NCI-H146 treated with DMSO at 0.1 percent for 48 hours (cell line): ENCODE measurements around the gene PRKN.

Experiments used
- DNase-seq: peaks from one replicate; lab custom pipeline; 2025; ENCODE audit not compliant: unreplicated experiment; lab: John Stamatoyannopoulos, UW

PRKN gene

DNA sequence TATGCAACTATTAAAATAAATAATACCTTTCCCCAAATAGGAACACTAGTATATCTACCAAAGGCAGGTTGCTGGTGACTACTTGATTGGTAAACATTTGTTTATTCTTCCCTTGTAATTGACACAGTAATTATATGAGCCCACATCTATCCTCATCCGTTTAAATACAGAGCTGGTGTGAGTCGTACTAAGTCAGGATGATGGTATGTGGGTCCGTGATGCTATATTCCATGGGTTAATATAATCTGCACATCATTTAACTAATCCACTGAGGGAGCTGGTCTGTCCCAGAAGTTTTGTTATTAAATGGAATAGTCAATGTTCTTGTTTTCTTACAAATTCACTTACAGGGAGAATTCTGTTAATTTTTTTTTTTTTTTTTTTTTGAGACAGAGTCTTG is 1289.7 kb downstream of the PRKN start:
- DNase-seq, result no peak

DNA sequence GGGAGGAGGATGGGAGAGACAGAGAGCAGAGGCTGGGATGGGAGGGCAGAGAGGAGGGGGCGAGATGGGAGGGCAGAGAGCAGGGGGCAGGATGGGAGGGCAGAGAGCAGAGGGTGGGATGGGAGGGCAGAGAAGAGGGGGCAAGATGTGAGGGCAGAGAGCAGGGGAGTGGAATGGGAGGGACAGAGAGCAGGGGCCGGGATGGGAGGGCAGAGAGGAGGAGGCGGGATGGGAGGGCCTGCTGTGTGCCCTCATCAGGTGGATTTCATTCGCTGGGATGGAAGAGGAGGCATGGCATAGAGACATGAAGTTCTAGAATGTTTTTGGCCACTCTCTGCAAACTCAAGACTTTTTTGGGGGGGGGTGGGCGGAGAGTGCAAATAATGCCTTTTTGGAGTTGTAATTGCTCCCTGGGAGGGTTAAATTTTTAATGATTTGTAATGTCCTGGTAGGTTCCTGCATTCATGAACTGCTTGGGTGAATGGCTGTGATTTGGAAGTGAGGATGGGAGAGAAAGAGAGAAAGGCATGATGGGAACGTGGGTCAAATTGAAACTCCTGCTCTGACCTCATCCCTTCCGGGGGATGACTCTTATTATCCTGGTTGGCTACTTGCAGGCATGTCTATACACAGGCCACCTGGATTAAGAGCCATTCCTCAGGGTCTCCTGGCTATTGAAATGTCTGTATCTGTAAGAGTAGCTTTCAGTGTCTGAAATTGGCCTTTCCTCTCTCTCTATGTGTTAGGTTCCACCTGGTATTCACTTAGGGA is 1291.3 kb downstream of the PRKN start:
- DNase-seq, result no peak

DNA sequence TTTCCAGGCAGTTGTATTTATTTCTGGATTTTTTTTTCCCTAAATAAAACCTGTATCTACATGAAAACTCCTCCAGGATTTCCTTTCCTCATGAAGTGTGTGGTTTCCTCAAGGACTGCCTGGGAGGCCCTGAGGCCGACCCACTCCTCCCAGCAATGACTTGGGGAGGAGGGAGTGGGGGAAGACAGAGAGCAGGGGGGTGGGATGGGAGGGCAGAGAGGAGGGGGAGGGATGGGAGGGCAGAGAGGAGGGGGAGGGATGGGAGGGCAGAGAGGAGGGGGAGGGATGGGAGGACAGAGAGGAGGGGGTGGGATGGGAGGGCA is 1291.9 kb downstream of the PRKN start:
- no peak for DNase-seq

DNA sequence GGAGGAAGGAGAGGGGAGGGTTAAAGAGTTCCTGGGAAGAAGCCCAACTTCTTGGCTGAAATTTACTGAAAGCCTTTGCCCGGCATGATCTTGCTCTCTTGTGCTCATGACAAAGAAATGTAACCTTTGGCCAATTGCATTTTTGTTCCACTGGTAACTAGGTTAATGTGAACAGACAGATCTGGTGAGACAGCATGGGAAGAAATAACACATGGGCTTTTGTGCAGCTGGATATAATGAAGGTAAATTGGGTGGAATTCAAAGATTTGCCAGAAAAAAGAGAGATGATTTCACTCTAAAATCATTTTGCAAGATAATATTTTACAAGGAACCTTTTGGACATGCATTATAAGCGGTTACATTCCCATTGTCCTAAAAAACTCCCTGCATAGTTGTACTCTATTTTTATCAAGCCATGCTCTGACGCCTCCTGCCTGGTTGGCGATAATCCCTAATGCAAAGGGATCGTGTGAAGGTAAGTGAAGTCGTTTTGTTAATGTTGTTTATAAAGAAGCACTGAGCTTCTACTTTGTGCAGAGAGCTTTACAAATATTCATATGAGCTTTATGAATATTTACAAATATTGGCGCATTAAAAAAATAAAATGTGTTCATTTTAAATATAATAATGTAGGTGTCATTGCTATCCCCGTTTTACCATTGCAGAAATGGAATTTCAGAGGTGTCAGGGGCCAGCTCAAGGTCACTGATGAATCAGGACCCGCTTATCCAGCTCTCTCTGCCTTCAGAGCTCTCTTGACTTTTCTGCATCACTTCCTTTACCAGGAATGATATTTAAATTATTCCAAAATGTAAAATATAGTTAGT is 1292.4 kb downstream of the PRKN start:
- DNase-seq, result no peak

DNA sequence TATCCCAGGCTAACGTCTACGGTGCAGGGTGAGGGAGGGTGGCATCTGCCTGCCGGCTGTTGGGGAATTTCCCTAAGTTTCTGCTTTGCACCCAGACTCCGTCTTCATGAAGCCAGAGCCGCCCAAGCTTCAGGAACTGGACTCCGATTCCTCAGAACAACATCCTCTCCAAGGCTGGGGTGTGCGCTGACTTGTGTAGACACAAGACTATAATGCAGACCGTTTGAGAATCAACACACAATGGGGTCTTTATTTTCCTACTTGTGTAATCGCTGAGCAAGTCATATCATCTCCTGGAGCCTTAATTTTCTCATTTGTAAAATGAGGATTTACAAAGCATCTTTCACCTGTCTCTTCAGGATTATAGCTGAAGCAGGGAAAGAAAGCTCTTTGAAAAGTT is 1293.2 kb downstream of the PRKN start:
- no peak for DNase-seq

DNA sequence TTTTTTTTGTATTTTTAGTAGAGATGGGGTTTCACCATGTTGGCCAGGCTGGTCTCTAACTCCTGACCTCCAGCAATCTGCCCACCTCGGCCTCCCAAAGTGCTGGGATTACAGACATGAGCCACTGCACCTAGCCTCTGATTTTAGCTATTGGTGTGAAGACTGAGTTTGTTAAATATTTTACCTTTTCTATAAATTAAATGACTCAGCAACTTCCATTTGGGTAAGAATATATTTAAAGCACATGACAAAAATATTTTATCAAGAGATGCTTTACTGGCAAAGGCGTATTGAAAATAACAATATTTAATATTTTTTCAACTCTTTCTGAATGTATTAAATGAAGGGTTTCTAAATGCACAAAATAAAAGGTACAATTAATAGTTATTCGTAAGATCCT is 1295.0 kb downstream of the PRKN start:
- DNase-seq, result no peak

DNA sequence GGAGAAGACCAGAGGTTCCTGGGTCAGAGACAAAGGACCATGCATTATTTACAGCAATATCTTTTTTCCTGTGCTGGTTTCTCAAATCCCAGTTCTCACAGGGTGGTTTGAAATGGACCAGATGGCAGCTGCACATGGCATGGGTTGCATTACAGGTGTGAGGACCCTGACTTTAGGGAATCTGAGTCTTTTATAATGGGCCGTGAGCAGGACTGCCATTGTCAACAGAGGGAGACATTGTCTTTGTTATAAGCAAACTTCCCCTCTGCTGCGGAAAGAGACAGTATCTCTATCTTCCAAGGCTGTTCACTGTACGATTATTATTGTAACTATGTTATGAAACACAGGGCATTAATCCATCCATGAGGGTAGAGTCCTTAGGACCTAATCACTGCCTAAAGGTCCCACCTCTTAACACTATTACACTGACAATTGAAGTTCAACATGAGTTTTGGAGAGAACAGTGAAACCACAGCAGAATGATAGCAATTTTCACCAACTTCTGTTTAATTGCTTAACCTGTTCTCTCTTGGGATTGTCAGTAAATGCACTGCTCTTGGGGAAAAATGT is 1297.6 kb downstream of the PRKN start:
- DNase-seq, result no peak

DNA sequence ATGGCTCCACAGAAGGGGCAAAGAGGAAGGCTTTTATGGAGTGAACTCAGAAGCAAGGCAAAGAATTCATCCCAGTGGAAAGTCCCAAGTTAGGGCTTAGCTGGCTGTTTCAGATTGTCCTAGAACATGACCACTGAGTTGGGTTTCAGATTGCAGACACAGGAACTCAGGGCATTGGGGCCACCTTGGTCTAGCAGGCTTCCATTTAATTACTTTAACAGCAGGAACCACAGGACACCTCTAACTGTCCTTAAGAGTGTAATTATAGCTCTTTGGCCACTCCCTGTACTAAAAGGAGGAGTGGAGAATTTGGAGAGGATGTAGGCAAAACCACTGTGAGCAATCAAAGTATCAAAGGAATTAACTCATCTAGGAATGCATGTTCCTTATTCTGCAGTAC is 1303.1 kb downstream of the PRKN start:
- no peak for DNase-seq

DNA sequence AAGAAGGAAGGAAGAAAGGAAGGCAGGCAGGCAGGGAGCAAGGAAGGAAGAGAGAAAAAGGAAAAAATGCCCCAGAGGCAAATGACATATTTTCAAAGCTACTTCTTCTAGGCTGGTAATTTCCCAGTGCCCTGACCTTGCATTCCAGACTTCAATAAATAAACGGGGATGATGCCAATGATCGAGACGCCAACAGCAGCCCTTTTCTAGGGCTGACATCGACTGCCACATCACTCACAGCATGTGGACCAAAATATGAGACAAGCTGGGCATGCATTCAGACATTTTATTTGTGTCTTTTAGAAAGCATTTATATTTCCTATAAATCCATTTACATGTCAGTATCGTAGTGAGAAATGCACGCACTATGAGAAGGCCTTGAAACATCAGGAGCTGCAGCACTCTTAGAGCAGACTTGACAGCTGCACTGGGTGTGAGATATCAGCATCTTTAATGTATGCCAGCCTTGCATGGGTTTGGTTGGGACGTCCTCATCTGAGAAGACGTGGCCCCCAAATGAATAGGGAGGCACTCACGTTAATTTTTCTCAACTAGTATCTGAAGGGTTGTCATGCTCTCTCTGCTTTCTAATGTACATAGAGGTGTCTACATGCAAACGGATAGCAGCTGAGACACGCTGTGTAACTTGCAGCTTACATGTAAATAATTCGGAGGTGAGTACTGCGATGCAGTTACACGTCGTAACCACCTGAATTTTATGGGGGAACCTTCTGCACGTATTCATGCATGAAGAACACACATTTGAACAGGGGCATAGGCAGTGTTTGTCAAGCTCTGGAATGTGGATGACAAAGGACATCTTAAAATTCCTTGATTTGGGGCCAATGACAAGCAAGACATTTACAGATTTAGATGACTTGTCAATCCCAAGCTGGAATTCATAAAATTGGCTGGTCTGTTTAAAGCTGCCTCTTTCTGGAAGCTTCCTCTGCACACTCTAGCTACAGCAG is 1304.6 kb downstream of the PRKN start:
- DNase-seq, result no peak

DNA sequence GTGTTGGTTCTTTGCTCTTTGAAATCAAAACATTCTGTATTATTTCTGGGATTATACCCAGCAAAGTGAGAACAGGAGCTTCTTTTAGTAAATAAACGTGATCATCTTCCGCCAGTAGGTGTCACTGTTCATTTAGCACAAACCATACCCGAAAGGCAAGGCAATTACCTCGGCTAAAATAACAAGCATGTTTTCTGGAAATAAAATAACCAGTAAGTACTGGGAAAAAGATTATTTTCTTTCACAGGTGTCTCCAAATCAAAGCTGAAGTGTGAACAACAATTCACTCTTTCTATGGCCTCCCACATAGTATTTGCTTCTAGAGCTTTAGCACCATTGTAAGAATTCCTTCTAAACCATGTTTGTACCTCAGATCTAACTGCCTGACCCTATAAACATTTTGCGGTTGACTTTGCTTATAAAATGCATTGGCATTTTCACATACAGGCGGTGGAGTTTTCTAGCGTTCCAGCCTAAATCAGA is 1309.1 kb downstream of the PRKN start:
- peak; percentile 79 for DNase-seq

DNA sequence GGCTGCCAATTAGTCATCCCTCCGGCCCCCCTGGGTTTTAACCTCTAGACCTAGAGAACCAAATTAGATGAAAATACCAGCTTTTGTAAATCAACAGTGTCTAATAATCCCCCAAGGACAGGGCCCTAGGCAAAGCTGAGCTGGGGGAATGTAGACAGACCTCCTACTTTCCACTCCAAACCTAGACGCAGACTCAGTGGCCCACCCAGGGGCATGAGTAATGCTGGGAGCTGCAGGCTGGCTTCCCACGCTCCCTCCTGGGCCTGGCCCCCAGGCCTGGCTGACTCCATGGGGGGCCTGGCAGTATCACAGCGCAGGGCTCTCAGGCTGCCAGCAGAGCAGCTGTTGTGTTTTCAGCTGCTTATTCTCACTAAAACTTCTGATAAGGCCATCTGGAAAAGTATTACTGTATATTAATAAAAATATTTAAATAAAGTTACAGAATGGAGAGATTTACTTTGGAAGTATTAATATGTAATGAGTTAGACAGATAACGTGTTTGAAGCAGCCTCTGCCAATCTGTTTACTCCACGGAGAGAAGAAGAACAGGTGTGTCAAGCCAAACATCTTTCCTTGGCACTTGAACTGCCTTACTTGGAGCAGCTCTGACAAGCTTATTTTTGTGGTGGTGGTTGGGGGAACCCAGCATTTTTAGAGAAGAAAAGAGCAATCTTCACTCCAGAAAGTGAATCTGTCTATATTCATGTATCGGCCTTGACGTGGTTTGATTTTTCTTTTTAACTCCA is 1309.7 kb downstream of the PRKN start:
- DNase-seq, result peak; percentile 62

DNA sequence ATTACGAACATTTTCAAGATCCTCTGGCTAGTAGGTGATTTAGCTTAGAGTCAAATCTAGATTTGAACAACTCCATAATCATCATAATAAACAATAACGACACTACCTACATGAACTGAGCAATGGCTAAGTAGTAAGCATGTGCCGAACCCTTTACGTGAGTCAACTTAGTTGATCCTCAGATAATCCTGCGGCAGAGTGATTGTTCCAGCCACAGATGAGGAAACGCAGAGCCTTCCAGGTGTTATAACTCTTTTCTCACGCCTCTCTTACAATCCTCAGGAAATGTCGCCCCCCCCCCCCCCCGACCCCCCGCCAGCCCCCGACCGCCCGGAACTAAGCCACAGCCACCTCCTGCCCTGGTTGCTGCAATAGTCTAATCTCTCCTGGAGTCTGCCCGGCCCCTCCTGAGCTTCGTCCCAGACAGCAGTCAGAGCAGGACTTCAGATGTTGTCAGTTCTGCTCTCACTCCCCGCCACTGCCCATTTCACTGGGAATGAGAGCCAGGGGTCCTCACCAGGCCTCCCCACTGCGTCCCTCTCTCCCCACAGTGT is 1312.2 kb downstream of the PRKN start:
- DNase-seq, result no peak

DNA sequence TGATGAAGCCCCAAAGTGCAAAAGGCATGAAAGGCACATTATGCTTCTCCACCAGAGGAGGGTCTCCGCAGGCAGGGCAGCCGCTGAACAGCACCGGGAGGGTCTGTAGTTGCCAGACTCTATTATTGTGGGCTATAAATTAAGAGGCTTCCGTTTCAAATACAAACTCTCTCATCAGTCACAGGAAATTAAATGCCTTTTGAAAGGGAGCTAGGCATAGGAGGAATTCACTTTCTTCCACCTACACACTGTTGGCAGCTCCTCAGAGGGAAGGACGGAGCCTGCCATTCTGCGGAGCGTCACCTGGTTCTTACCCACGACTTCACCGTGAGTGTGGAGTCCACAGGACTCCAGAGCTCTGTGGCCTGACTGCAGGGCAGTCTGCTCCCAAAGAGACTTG is 1312.9 kb downstream of the PRKN start:
- DNase-seq, result no peak

DNA sequence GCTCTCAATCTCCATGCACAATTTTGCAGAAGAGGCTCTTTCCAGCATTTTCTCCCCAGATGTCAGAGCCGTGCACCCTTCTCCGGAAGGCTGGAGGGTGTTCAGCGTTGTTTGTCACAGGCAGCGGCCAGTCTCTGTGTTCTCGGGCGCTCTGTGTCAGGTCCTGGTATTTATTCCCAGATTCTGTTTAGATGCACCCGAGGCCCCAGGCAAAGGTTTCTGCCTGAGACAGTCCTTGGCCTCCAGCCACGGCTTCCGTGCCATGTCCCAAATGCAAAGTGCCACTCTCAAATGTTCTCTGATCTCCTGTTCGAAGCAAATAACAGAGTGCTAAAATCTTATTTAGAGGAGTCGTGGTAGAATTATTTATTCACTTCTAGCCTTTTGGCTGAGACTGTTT is 1313.4 kb downstream of the PRKN start:
- no peak for DNase-seq

DNA sequence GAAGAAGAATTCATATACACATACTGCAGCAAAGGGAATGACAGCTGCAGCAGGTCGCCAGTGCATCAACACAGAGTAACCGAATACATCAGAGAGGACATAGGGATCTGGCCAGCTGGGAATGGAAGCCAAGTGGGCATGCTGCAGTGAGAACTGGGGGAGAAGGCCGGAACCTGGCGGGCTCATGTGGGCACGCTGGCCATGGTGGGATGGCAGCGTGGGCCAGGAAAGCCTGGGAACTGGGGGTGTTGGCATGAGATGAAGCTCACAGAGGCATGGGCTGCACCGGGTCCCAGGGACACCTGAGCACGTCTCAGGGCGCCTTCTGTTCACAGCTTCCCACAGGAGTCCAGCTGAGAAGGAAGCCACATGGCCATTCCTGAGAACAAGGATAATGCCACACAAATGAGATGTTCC is 1314.2 kb downstream of the PRKN start:
- DNase-seq, result no peak

DNA sequence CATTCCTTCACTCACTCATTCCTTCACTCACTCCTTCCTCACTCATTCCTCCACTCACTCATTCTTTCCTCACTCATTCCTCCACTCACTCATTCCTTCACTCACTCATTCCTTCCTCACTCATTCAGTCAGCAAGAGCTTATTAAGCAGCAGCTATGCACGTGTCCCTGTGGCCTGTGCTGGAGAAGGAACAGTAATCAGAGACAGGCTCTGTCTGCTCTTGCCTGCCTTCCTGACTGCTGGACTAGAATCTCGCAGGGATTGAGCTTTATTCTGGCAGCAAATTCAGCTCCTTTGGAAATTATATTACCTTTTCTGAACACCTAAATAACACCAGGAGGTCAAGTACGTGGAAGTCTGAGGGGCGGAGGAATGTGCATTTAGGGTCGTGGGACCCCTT is 1314.8 kb downstream of the PRKN start:
- no peak for DNase-seq

DNA sequence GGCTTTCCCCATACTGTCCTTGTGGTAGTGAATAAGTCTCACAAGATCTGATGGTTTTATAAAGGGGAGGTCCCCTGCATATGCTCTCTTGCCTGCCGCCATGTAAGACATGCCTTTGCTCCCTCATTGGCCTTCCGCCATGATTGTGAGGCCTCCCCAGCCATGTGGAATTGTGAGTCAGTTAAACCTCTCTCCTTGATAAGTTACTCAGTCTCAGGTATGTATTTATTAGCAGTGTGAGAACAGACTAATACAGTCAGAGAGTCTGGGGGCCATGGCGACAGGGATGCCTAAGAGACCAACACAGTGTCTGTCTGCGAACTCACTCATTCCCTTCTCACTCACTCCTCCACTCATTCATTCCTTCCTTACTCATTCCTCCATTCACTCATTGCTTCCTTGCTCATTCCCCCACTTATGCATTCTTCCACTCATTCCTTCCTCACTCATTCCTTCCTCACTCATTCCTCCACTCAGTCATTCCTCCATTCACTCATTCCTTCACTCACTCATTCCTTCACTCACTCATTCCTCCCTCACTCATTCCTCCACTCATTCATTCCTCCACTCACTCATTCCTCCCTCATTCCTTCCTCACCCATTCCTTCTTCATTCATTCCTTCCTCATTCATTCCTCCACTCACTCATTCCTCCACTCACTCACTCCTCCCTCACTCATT is 1316.2 kb downstream of the PRKN start:
- no peak for DNase-seq

DNA sequence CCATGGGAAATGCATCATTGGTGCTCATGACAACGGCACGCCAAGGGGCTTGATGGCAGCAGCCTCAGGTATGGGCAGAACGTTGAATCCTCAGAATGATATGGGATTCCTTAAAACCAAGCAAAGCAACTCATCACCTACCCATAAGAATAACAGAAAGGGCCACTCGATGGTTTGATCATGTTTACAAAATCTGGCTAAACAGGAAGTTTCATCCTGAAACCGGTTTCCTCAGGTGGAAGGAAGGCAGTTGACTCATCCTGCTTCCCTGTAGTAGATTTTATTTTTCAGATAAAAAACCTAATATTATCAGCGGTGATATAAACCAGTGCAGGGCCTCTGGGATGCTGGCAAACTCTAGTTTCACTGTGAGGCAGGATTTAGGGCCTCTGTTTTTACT is 1316.8 kb downstream of the PRKN start:
- DNase-seq, result no peak

DNA sequence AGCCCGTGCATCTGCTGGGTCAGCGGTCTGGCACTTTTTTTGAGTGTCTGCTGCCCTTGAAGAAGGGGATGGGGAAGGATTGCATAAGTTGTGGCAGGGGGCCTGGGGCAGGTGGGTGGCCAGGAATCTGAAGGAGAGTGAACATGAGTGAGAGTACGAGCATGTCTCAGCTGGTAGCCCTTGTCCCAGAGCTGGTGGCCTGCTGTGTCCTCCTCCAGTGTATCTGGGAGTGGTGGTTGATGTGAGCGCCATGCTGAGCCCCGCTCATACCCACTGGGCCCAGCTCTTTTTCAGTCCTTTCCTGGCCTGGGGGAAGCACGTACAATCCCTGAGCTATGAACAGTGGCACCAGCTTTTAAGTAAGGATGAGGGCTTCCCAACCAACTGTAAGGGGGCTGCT is 1317.5 kb downstream of the PRKN start:
- DNase-seq, result no peak
